HG03457 (cell line): Measurements from ENCODE around the gene SYNJ2.

ENCODE experiments used
- ATAC-seq: cut with Tn5 transposase; IDR thresholded peaks from one replicate; pipeline ENCODE4 v1.9.1; 2021; ENCODE audit warnings: moderate number of reproducible peaks; ENCODE audit not compliant: unreplicated experiment

SYNJ2 gene

DNA sequence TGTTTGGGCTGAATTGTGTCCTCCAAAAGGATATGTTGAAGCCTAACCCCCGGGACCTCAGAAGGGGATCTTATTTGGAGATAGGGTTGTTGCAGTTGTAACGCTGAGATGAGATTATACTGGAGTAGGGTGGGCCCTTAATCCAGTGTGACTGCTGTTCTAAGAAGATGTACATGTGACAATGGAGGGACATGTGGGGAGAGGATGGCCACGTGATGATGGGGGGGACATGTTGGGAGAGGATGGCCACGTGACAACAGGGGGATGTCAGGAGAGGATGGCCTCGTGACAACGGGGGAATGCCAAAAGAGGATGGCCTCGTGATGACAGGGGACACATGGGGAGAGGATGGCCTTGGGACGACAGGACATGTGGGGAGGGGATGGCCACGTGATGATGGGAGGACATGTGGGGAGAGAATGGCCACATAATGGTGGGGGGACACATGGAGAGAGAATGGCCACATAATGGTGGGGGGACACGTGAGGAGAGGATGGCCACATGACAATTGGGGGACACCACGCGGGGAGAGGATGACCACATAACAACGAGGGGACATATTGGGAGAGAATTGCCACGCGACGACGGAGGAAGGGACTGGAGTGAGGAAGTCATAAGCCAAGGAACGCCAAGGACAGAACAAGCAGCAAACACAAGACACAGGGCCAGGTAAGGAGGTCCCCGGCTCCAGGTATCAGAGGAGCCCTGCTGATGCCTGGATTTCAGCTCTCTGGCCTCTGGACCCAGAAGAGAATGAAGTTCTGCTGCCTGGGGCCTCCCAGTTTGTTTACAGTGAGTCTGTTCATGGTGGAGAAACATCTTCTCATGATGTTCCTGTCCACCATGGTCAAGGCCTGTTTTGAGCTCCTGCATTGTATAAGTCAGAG is 29.2 kb downstream of the SYNJ2 start:
- no peak for ATAC-seq

DNA sequence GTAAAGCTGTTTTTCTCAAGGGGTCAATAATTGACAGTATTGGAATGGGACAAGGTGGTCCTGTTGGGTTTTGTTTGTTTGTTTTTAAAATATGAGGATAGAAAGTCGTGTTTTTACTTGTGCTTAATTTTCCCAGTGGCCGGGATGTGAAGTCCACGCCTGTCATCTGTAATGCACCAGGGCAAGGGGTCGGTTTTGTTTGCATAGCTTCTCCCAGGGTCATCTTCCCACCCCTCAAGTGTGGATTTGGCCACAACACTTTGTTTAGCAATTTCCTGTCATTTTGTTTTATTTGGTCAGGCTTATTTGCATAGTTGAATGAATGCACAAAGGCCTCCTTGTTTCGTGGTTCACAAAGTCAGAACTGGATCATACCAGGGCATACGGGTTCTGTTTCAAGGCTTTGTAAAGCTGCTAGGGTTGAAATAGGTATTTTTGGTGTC is 29.8 kb downstream of the SYNJ2 start:
- no peak for ATAC-seq

GRCh38 chr6:158011980-158012566 is 30.4 kb downstream of the SYNJ2 start:
- ATAC-seq, result no peak

DNA sequence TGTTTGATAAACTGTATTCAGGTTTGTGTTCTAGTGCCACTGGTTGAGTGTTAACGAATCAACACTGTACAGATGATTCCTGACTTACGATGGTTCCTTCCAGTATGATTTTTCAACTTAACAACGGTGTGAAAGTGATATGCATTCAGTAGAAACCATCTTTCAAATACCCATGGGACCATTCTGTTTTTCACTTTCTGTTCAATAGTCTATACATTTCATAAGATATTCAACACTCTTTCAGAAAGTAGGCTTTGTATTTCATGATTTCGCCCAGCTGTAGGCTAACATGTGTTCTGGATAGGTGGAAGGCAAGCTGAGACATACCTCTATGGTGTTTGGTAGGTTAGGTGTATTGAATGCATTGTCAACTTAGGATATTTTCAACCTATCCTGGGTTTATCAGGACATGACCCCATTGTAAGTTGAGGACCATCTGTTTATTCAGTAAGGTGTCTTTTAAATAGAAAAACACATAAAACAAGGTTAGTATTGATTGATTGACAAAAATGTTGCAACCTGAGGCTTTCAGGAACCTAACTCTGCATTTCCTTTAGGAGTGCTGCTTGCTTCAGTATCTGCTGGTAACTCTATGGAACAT is 32.3 kb downstream of the SYNJ2 start:
- ATAC-seq, result no peak

- no peak for ATAC-seq
Measured at GRCh38 chr6:158014505-158015187, 33.0 kb downstream of the SYNJ2 start.

DNA sequence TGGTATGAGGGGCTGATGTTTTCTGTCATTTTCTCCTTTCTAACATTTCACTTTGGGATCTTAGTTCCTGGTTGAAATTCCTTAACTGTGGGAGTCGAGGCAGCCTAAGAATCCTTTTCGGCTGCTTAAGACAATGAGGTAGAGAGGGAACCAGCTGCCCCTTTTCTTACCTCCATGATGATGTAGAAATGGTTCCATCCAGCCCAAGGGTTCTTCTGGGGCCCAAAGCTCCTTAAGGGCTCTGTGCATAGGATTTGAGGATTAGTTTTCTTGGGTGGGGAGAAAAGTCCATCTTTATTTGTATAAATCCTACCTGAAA is 33.5 kb downstream of the SYNJ2 start:
- ATAC-seq, result no peak

GRCh38 chr6:158016571-158017383 is 35.1 kb downstream of the SYNJ2 start:
- ATAC-seq, result no peak

DNA sequence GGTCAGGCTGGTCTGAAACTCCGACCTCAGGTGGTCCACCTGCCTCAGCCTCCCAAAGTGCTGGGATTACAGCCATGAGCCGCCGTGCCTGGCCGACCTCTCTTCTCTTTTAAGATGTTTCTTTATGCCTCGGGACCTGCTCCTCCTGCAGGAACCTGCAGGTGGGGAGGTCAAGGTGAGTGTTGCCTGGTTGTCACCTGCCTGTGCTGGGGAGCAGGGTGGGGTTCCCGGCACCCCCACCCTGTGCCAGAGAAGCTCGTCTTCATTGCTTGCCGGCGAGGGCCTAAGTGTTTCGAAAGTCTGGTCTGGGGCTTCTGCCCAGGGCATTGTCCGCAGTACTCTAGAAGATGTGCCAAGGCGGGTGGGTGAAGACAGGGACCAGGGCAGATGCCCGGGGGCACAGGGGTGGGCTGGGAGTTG is 36.0 kb downstream of the SYNJ2 start:
- ATAC-seq, result no peak

GRCh38 chr6:158018041-158018771 is 36.5 kb downstream of the SYNJ2 start:
- no peak for ATAC-seq

DNA sequence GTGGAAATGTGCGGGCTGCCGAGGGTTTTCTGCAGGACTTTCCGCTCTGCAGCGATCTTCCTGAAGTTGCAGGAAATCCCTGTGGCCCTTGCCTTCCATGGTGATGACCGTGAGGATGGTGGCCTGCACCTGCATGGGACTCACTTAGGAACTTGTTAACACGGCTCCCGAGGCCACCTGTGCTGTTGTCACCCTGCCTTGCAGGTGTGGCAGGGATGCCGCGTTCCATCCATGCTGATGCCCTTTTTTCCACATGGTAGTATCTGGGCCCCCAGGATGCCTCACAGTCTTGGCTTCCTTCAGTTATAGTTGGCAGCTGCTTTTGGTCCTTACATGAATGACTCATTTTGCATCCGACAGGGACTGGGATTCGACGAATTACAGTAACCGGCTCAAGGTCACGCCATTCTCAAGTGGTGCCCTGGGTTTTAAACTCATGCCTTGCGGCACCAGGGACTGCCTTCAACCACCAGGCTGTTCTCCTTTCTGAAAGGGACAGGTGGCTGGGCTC is 37.2 kb downstream of the SYNJ2 start:
- no peak for ATAC-seq

DNA sequence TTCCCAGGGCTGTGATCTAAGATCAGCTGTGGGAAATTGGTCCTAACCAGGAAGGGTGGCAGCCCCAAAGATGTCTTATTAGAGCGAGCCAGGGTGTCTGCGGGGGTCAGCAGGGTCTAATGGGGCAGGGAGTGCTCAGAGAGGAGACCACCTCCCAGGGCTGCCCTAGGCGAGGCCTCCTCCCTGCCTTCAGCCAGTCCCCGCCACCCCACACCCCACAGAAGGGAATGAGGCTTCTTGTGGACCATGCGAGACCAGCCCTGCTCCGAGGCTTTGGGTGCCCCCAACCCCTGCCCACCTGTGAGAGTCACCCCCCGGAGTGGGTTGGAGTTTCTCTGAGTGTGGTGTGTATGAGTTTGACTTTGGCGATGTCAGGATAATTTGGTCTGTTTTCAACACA is 37.8 kb downstream of the SYNJ2 start:
- ATAC-seq, result no peak

DNA sequence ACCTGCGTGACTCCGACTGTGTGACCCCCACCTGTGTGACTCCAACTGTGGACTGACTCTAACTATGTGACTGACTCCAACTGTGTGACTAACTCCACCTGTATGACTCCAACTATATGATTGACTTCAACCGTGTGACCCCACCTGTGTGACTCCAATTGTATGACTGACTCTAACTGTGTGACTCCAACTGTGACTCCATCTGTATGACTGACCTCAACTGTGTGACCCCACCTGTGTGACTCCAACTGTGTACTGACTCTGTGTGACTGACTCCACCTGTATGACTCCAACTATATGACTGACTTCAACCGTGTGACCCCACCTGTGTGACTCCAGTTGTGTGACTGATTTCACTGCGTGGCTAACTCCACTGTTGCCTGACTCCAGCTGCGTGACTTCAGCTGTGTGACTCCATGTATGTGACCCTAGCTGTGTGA is 38.6 kb downstream of the SYNJ2 start:
- ATAC-seq, result no peak

GRCh38 chr6:158020811-158021210 is 39.1 kb downstream of the SYNJ2 start:
- ATAC-seq, result no peak

DNA sequence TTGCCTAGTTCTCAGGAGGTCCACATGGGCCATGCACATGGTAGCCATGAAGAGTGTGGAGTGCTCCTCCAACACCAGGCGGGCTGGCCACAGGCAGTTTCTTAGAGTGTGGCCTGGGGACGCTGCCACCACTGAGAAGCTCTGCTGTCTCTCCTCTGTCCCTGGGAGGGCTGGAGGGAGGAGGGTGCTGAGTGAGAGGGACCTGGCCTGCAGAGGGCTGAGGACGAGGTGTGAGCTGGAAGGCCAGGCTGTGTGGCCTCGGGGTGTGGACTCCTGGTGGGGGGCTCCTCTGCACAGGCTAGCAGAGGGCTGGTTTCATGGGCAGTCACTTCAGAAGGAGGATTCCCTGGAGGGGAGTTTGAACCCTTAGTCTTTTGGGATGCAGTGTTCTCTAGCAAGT is 39.7 kb downstream of the SYNJ2 start:
- ATAC-seq, result no peak

- no peak for ATAC-seq
Measured at GRCh38 chr6:158021814-158022748, 40.4 kb downstream of the SYNJ2 start.

DNA sequence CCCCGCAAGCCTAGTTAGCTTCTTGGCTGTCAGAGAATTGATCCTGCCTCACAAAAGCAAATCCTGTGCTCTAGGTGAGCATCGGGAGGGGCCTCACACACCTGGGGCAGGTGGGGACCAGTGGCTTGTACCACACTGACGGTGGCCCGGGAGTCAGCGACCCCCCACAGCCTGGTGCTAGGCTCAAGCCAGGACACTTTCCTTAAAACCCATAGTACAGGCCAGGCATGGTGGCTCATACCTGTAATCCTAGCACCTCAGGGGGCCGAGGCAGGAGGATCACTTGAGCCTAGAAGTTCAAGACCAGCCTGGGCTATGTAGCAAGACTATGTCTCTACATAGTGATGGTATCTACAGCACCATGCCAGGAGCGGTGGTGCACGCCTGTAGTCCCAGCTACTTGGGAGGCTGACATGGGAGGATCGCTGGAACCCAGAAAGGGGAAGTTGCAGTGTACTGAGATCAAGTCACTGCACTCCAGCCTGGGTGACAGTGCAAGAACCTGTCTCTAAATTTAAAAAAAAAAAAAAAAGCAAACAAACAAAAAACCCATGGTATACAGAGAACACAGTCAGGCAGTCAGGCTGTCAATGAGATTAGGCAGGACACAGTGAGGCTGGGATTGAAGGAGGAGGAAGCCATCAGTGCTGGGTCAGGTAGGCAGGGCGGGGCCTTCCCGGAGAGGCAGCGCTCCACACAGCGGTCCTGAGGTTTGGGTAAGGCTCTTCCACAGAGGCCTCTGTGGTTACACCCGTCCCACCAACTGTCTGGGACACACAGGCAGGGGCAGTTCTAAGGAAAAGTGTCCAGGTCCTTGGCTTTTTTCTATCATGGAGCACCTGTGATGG is 41.3 kb downstream of the SYNJ2 start:
- no peak for ATAC-seq

- ATAC-seq, result no peak
Measured at GRCh38 chr6:158023597-158023939, 41.9 kb downstream of the SYNJ2 start.
